HepG2 (cell line): Measurements from ENCODE around the gene TAF3. TPM values are rescaled to one million over a fixed set of nuclear protein-coding genes. Genes with fewer than 3 reads are reported as not detected.

Experiments used
- ATAC-seq: fragments of 200-7000 bp; cut with Tn5 transposase; 3 replicates; pipeline ENCODE4 v1.9.1; 2020; ENCODE audit warnings: mild to moderate bottlenecking, moderate library complexity
- BruUV-seq: library from RNA; stranded (reverse); fragments of 400-500 nt; replicated peaks from 2 replicates; lab custom pipeline; 2021; lab: Mats Ljungman, UMichigan
- CTCF ChIA-PET: fragments of 300-600 bp; formaldehyde crosslinking; extraction: SDS; loops from one replicate; lab custom pipeline; 2021; ENCODE audit warnings: low total read pairs, inconsistent platforms, low intra/inter-chr PET ratio; lab: Yijun Ruan, JAX
- POLR2A ChIA-PET: fragments of 350-600 bp; sonication (Branson Sonifier 250); formaldehyde crosslinking; loops from one replicate; lab custom pipeline; 2020; ENCODE audit warnings: antibody characterized with exemption, inconsistent platforms; lab: Yijun Ruan, JAX
- DNase-seq: peaks from one replicate; pipeline ENCODE4 v3.0.0-alpha.2; 2015; ENCODE audit warnings: low spot score
- FAIRE-seq: peaks from 3 replicates; lab custom pipeline; 2011; peaks lifted over from hg19 to GRCh38; lab: Jason Lieb, UNC
- H2AFZ ChIP-seq: one replicate; pipeline ENCODE4 v1.6.1; 2011; ENCODE audit warnings: low read length, inconsistent platforms
- H3K27ac ChIP-seq: fragments of 300-600 bp; 3 replicates; pipeline ENCODE4 v1.8.0; 2011; ENCODE audit warnings: mixed run types, mild to moderate bottlenecking, mixed read lengths, low read length, inconsistent platforms; ENCODE audit not compliant: insufficient read depth; ENCODE audit errors: extremely low read length
- H3K27me3 ChIP-seq, 2 experiments: fragments of 200-600 bp in 1 of 2; 2 replicates in 1 of 2; 3 replicates in 1 of 2; pipeline versions ENCODE4 v1.6.0 to v1.8.0; 2011; ENCODE audit warnings: low read length in 2 of 2, mild to moderate bottlenecking in 2 of 2, moderate library complexity in 2 of 2, inconsistent platforms in 1 of 2; ENCODE audit not compliant: insufficient read depth in 2 of 2, control insufficient read depth in 1 of 2
- H3K36me3 ChIP-seq, 2 experiments: fragments of 200-600 bp in 1 of 2; replicated peaks in 1 of 2; 2 replicates in 1 of 2; 3 replicates in 1 of 2; pipeline versions ENCODE4 v1.5.1 to v1.8.0; 2011; ENCODE audit warnings: low read length in 2 of 2, inconsistent platforms in 1 of 2; ENCODE audit not compliant: insufficient read depth in 2 of 2, control insufficient read depth in 1 of 2
- H3K4me1 ChIP-seq: 2 replicates; pipeline ENCODE4 v1.5.1; 2012; ENCODE audit warnings: low read length, inconsistent platforms; ENCODE audit not compliant: insufficient read depth
- H3K4me2 ChIP-seq: 2 replicates; pipeline ENCODE4 v1.6.0; 2011; ENCODE audit warnings: low read depth, low read length, inconsistent platforms
- H3K4me3 ChIP-seq, 3 experiments: fragments of 200-600 bp in 1 of 3; sonication (generic), shearing (Covaris generic) in 1 of 3; replicated peaks in 1 of 3; 2 replicates each; pipeline ENCODE4 v1.5.1; 2011 to 2016; ENCODE audit warnings: low read length in 3 of 3, inconsistent platforms in 2 of 3, low read depth in 2 of 3, mild to moderate bottlenecking in 2 of 3, control low read depth in 1 of 3, mixed read lengths in 1 of 3; ENCODE audit not compliant: insufficient read depth in 1 of 3
- H3K79me2 ChIP-seq: one replicate; pipeline ENCODE4 v1.6.1; 2011; ENCODE audit warnings: low read length, inconsistent platforms; ENCODE audit not compliant: insufficient read depth
- H3K9ac ChIP-seq: 2 replicates; pipeline ENCODE4 v1.6.0; 2011; ENCODE audit warnings: mild to moderate bottlenecking, low read depth, low read length, inconsistent platforms; ENCODE audit not compliant: insufficient read depth
- H3K9me3 ChIP-seq: 2 replicates; pipeline ENCODE4 v1.5.1; 2012; ENCODE audit warnings: mild to moderate bottlenecking, low read length
- H4K20me1 ChIP-seq: 2 replicates; pipeline ENCODE4 v1.6.0; 2011; ENCODE audit warnings: inconsistent platforms, mild to moderate bottlenecking, low read length, moderate library complexity; ENCODE audit not compliant: insufficient read depth
- ARID3A ChIP-seq: IDR thresholded peaks from 2 replicates; pipeline ENCODE4 v1.6.1; 2012; ENCODE audit warnings: low read depth, low read length, improper control_type of control experiment
- ARNT2 ChIP-seq: sonication (generic); formaldehyde crosslinking; IDR thresholded peaks from 2 replicates; pipeline ENCODE4 v1.8.0; 2022; ENCODE audit warnings: mild to moderate bottlenecking, low read depth, missing genetic modification reagents, moderate library complexity
- CBX1 ChIP-seq: IDR thresholded peaks from one replicate; pipeline ENCODE4 v1.6.1; 2016; ENCODE audit warnings: antibody characterized with exemption, low read depth
- FIP1L1 ChIP-seq: fragments of 200-400 bp; formaldehyde crosslinking; IDR thresholded peaks from 2 replicates; pipeline ENCODE4 v1.6.1; 2018; ENCODE audit warnings: low read depth, mild to moderate bottlenecking, low read length, moderate library complexity, borderline replicate concordance; ENCODE audit not compliant: insufficient read depth
- KLF6 ChIP-seq: IDR thresholded peaks from 2 replicates; pipeline ENCODE4 v1.8.0; 2016; ENCODE audit warnings: missing biosample characterization, missing genetic modification reagents
- MBNL3 ChIP-seq: fragments of 250-450 bp; sonication (Bioruptor Pico); conservative IDR thresholded peaks from 2 replicates; pipeline ENCODE4 v1.8.0; 2022; ENCODE audit warnings: mild to moderate bottlenecking, inconsistent platforms
- MIXL1 ChIP-seq: IDR thresholded peaks from 2 replicates; pipeline ENCODE4 v1.6.1; 2016
- NFKB2 ChIP-seq: sonication (generic); formaldehyde crosslinking; IDR thresholded peaks from 2 replicates; pipeline ENCODE4 v1.4.0; 2020; ENCODE audit warnings: missing genetic modification reagents, borderline replicate concordance
- PLSCR1 ChIP-seq: sonication (generic); formaldehyde crosslinking; IDR thresholded peaks from 2 replicates; pipeline ENCODE4 v1.5.0; 2020; ENCODE audit warnings: missing genetic modification reagents, mild to moderate bottlenecking, borderline replicate concordance
- SRY ChIP-seq: sonication (generic); formaldehyde crosslinking; IDR thresholded peaks from 2 replicates; pipeline ENCODE4 v1.8.0; 2022; ENCODE audit warnings: mild to moderate bottlenecking, missing genetic modification reagents
- TBX3 ChIP-seq: fragments of 450-650 bp; IDR thresholded peaks from 2 replicates; pipeline ENCODE4 v1.6.1; 2017; ENCODE audit warnings: antibody characterized with exemption, mild to moderate bottlenecking, inconsistent platforms, borderline replicate concordance
- ZBTB39 ChIP-seq: sonication (generic); formaldehyde crosslinking; IDR thresholded peaks from 2 replicates; pipeline ENCODE4 v1.5.0; 2020; ENCODE audit warnings: missing genetic modification reagents
- ZNF143 ChIP-seq: sonication (generic); formaldehyde crosslinking; IDR thresholded peaks from 2 replicates; pipeline ENCODE4 v1.4.0; 2020; ENCODE audit warnings: missing genetic modification reagents
- ZNF644 ChIP-seq: IDR thresholded peaks from 2 replicates; pipeline ENCODE4 v1.6.1; 2016; ENCODE audit warnings: low read depth
- WGBS: methylation state at CpG from one replicate; pipeline ENCODE4 v1.1.6; 2017; ENCODE audit warnings: low lambda C conversion rate; 5-methylcytosine and 5-hydroxymethylcytosine counted together
- in situ Hi-C: cut with HindIII; loops from 2 replicates; pipeline ENCODE4 v1.10.0; 2017; ENCODE audit warnings: low pct_unique_long_range_greater_than_20kb; ENCODE audit not compliant: extremely low pct_ligation_motif_present
- intact Hi-C: fragments of 100-400 bp; cut with micrococcal nuclease; formaldehyde crosslinking; loops from one replicate; pipeline ENCODE4 v1.10.0; 2022; ENCODE audit not compliant: unreplicated experiment
- polyA plus RNA-seq, 8 experiments: library from polyadenylated mRNA; depleted of rRNA in 3 of 8; stranded (reverse) in 7 of 8; unstranded in 1 of 8; fragments of >200 nt; fragmentation: Illumina TruSeq in 4 of 8; extraction: Trizol in 4 of 8; gene quantifications; 2 replicates each; pipeline versions ENCODE4 v1.2.1 to v1.2.3, GENCODE V29; 2011 to 2016; ENCODE audit warnings: low read depth in 4 of 8, missing spikeins in 1 of 8, mixed read lengths in 1 of 8; ENCODE audit not compliant: insufficient read depth in 1 of 8
- total RNA-seq, 5 experiments: library from RNA; depleted of rRNA; stranded (reverse); fragments of >200 nt; fragmentation: Illumina TruSeq; extraction: Trizol; gene quantifications; 2 replicates each; pipeline ENCODE4 v1.2.3, GENCODE V29; 2016; ENCODE audit warnings: low read depth in 1 of 5
- TF ChIP-seq, protein P1 (sequence below): IDR thresholded peaks from 2 replicates; pipeline ENCODE4 v1.6.1; 2016; ENCODE audit warnings: control low read depth

The TAF3 gene
- total and polyA plus RNA-seq, 2 of the 13 experiments (the other 11 are each of a cell fraction or from before 2014, with no cell fraction given) = 1.7 to 2.9 TPM

- no peak for DNase-seq
- H3K27me3 ChIP-seq = no peaks in the 10 kb centered on the region; a peak in 1 of 5 replicates
- in situ Hi-C loops = no loop called here
- H3K9me3 ChIP-seq = peaks cover 9% of the 10 kb centered on the region
- H3K4me2 ChIP-seq = no peak overlapping the region
- ATAC-seq = no peak
- H3K4me3 ChIP-seq = no peak overlapping the region
- BruUV-seq = no TSS peak
- H3K9ac ChIP-seq = no peak overlapping the region
- ChIA-PET CTCF (no interaction called here), POLR2A (no interaction called here)
- intact Hi-C loops = no loop called here
- H4K20me1 ChIP-seq = no peaks in the 10 kb centered on the region
- WGBS = 84% methylated on average over 1 of the region's 1 CpG
- TF ChIP-seq CBX1 (no peak), TBX3 (no peak), FIP1L1 (no peak), SRY (no peak), ZBTB39 (CRISPR knock-in tag) (no peak), ARID3A (no peak), MIXL1 (no peak), NFKB2 (CRISPR knock-in tag) (no peak), ZNF644 (no peak), ARNT2 (CRISPR knock-in tag) (no peak), MBNL3 (no peak), ZNF143 (no peak), PLSCR1 (CRISPR knock-in tag) (no peak), KLF6 (no peak)
- TF ChIP-seq, protein P1, sequence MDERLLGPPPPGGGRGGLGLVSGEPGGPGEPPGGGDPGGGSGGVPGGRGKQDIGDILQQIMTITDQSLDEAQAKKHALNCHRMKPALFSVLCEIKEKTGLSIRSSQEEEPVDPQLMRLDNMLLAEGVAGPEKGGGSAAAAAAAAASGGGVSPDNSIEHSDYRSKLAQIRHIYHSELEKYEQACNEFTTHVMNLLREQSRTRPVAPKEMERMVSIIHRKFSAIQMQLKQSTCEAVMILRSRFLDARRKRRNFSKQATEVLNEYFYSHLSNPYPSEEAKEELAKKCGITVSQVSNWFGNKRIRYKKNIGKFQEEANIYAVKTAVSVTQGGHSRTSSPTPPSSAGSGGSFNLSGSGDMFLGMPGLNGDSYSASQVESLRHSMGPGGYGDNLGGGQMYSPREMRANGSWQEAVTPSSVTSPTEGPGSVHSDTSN (CRISPR knock-in tag) = no peak
- TF ChIP-seq, all 625 proteins: peak for 0
- Histone ChIP-seq H3K4me1 (peaks cover 22% of the 10 kb centered on the region), H3K27ac (no peak overlapping the region), H3K36me3 (no peaks in the 10 kb centered on the region; a peak in 1 of 5 replicates), H3K79me2 (no peaks in the 10 kb centered on the region), H2AFZ (no peak overlapping the region)
- FAIRE-seq = no peak
These were observed 137.1 kb downstream of the TAF3 start for GRCh38 chr10:7955446-7955845.
